Coronary artery (tissue), 2 donors: ENCODE measurements around the gene CFAP57.

Experiments used
- DNase-seq: peaks from one replicate; pipeline ENCODE4 v3.0.0-alpha.2; 2017; ENCODE audit warnings: low spot score
- H3K27ac ChIP-seq, 2 donors: fragments of 200-600 bp; sonication (generic); one replicate each; pipeline ENCODE4 v1.5.1; 2016 to 2019
- H3K4me3 ChIP-seq: fragments of 200-600 bp; sonication (generic); 2 replicates; pipeline ENCODE4 v1.5.1; 2016; ENCODE audit warnings: mild to moderate bottlenecking, moderate library complexity
- CTCF ChIP-seq: fragments of 200-600 bp; sonication (generic); IDR thresholded peaks from one replicate; pipeline ENCODE4 v1.5.1; 2019; ENCODE audit warnings: antibody characterized with exemption

Gene CFAP57

GRCh38 chr1:43302721-43303470 lies 130.8 kb downstream of the CFAP57 start:
- no peak for DNase-seq
- Histone ChIP-seq H3K4me3 (peak overlapping the region; percentile 6), H3K27ac (no peak overlapping the region)
- no peak for TF ChIP-seq CTCF

- Histone ChIP-seq H3K27ac (no peak overlapping the region), H3K4me3 (peak overlapping the region; percentile 34)
- no peak for DNase-seq
- no peak for TF ChIP-seq CTCF
Measured at GRCh38 chr1:43303471-43304313, 131.6 kb downstream of the CFAP57 start.
